Right lobe of liver (tissue), 4 donors: ENCODE results near the gene FOXP1.

Experiments
- POLR2A ChIP-seq: fragments of 450-650 bp; IDR thresholded peaks from one replicate; pipeline ENCODE4 v1.6.1; 2017; ENCODE audit warnings: antibody characterized with exemption, mild to moderate bottlenecking
- TF ChIP-seq, protein P1 (sequence below), 4 donors: fragments of 200-600 bp in 3 of 4; fragments of 450-650 bp in 1 of 4; IDR thresholded peaks; one replicate each; pipeline versions ENCODE4 v1.5.1 to v1.8.0; 2016 to 2022; ENCODE audit warnings: antibody characterized with exemption in 4 of 4, mild to moderate bottlenecking in 2 of 4
- donor health status: DM: no; HTN: no; CAD: no.
- donor health status: DM: no; HTN: no; CAD: no.
- donor health status: DM: no; HTN: yes; CAD: no.

- TF ChIP-seq, protein P1, sequence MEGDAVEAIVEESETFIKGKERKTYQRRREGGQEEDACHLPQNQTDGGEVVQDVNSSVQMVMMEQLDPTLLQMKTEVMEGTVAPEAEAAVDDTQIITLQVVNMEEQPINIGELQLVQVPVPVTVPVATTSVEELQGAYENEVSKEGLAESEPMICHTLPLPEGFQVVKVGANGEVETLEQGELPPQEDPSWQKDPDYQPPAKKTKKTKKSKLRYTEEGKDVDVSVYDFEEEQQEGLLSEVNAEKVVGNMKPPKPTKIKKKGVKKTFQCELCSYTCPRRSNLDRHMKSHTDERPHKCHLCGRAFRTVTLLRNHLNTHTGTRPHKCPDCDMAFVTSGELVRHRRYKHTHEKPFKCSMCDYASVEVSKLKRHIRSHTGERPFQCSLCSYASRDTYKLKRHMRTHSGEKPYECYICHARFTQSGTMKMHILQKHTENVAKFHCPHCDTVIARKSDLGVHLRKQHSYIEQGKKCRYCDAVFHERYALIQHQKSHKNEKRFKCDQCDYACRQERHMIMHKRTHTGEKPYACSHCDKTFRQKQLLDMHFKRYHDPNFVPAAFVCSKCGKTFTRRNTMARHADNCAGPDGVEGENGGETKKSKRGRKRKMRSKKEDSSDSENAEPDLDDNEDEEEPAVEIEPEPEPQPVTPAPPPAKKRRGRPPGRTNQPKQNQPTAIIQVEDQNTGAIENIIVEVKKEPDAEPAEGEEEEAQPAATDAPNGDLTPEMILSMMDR (IDR thresholded peaks at IDR 0.05): no peak
- no peak for TF ChIP-seq POLR2A
Measured at GRCh38 chr3:71579326-71579934, 4.1 kb downstream of the FOXP1 start.
